Gastrocnemius medialis (tissue), 4 donors: ENCODE measurements around the gene HES1. TPM values are rescaled to one million over a fixed set of nuclear protein-coding genes. Genes with fewer than 3 reads are reported as not detected.

Experiments used
- ATAC-seq, 2 donors: fragments of 150-250 bp; one replicate each; pipeline ENCODE4 v1.9.1; 2016
- DNase-seq, 2 donors: peaks; one replicate each; pipeline ENCODE4 v3.0.0-alpha.2; 2019
- H3K27ac ChIP-seq, 4 donors: fragments of 200-600 bp; sonication (generic); 1 replicate in 1 of 4; 2 replicates in 3 of 4; pipeline ENCODE4 v1.5.1; 2016 to 2018; ENCODE audit warnings: mild to moderate bottlenecking in 2 of 4, moderate library complexity in 1 of 4
- H3K27me3 ChIP-seq, 3 donors: fragments of 200-600 bp; sonication (generic) in 2 of 3; 1 replicate in 1 of 3; 2 replicates in 2 of 3; pipeline versions ENCODE4 v1.5.1 to v1.6.0; 2016 to 2019; ENCODE audit warnings: mild to moderate bottlenecking in 1 of 3, moderate library complexity in 1 of 3
- H3K36me3 ChIP-seq, 2 donors: fragments of 200-600 bp; sonication (generic) in 1 of 2; one replicate each; pipeline ENCODE4 v1.5.1; 2017 to 2018
- H3K4me1 ChIP-seq, 2 donors: fragments of 200-600 bp; sonication (generic) in 1 of 2; one replicate each; pipeline ENCODE4 v1.5.1; 2016 to 2017; ENCODE audit warnings: mild to moderate bottlenecking in 2 of 2
- H3K4me3 ChIP-seq, 4 donors: fragments of 200-600 bp; sonication (generic) in 3 of 4; 1 replicate in 1 of 4; 2 replicates in 3 of 4; pipeline ENCODE4 v1.5.1; 2016 to 2019; ENCODE audit warnings: mild to moderate bottlenecking in 2 of 4
- H3K9me3 ChIP-seq, 3 donors: fragments of 200-600 bp; sonication (generic) in 2 of 3; 1 replicate in 1 of 3; 2 replicates in 2 of 3; pipeline ENCODE4 v1.5.1; 2016 to 2019
- CTCF ChIP-seq, 5 experiments: fragments of 450-650 bp in 3 of 5; fragments of 200-600 bp in 2 of 5; sonication (generic) in 2 of 5; IDR thresholded peaks in 4 of 5; conservative IDR thresholded peaks in 1 of 5; 1 replicate in 4 of 5; 2 replicates in 1 of 5; pipeline ENCODE4 v1.5.1; 2016 to 2019; ENCODE audit warnings: antibody characterized with exemption in 5 of 5, mild to moderate bottlenecking in 3 of 5, moderate library complexity in 3 of 5
- POLR2A ChIP-seq, 2 donors: fragments of 450-650 bp; IDR thresholded peaks; one replicate each; pipeline ENCODE4 v1.6.1; 2017; ENCODE audit warnings: antibody characterized with exemption in 2 of 2, mild to moderate bottlenecking in 2 of 2, moderate library complexity in 2 of 2
- in situ Hi-C, 4 donors: fragments of 200-750 bp; cut with MboI; loops; one replicate each; pipeline versions ENCODE4 v1.15.0 to v1.8.0; 2017; ENCODE audit warnings: low sequenced_read_pairs in 4 of 4
- intact Hi-C: fragments of 100-400 bp; cut with DNase I; formaldehyde crosslinking; loops from one replicate; pipeline ENCODE4 v1.15.1; 2023; ENCODE audit warnings: low total_unique reads
- total RNA-seq, 4 donors: library from RNA; depleted of rRNA; stranded (reverse); fragments of >200 nt; gene quantifications; one replicate each; pipeline versions ENCODE4 v1.1.0 to v1.2.3, GENCODE V29; 2016

Gene HES1
- total RNA-seq, 4 donors from 2014 or later, result 9.7 to 38.3 (median 27.8) TPM

- Histone ChIP-seq H3K27me3 (no peaks in the 10 kb centered on the region), H3K36me3 (no peaks in the 10 kb centered on the region), H3K4me1 (no peaks in the 10 kb centered on the region), H3K27ac (no peak overlapping the region), H3K9me3 (no peaks in the 10 kb centered on the region), H3K4me3 (no peak overlapping the region)
- in situ Hi-C loops (no loop called here), intact Hi-C loops (no loop called here)
- no peak for DNase-seq
- no peak for ATAC-seq
- TF ChIP-seq CTCF (IDR thresholded peaks at IDR 0.05 in 4 of 5, conservative IDR thresholded peaks at IDR 0.05 in 1 of 5) (no peak), POLR2A (IDR thresholded peaks at IDR 0.05) (no peak)
These were observed 25.5 kb upstream of the HES1 start for GRCh38 chr3:194110483-194110882.

DNA sequence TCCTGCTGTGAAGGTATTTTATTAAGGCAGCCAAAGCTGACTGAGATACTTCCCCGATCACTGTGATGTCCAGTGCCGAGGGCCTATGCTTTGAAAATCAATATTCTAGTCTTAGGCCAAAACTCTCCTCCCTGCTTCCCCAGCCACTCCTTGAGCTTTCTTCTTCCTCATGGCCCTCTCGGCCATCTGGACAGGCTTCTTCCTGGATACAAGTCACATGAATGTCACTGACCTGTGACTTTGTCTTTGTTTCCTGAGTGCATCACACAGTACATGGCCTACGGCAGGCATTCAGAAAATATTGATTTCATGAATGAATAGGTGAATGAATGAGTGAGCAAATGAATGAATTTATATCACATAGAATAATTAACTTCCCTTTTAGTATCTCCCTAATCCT, 24.6 kb upstream of the HES1 start:
- in situ Hi-C loops, result no loop called here
- intact Hi-C loops, result no loop called here
- Histone ChIP-seq H3K4me1 (no peaks in the 10 kb centered on the region), H3K9me3 (no peaks in the 10 kb centered on the region), H3K4me3 (no peak overlapping the region), H3K27ac (no peak overlapping the region), H3K27me3 (no peaks in the 10 kb centered on the region), H3K36me3 (no peaks in the 10 kb centered on the region)
- TF ChIP-seq POLR2A (IDR thresholded peaks at IDR 0.05) (no peak), CTCF (IDR thresholded peaks at IDR 0.05 in 4 of 5, conservative IDR thresholded peaks at IDR 0.05 in 1 of 5) (no peak)
- ATAC-seq, result no peak
- no peak for DNase-seq

DNA sequence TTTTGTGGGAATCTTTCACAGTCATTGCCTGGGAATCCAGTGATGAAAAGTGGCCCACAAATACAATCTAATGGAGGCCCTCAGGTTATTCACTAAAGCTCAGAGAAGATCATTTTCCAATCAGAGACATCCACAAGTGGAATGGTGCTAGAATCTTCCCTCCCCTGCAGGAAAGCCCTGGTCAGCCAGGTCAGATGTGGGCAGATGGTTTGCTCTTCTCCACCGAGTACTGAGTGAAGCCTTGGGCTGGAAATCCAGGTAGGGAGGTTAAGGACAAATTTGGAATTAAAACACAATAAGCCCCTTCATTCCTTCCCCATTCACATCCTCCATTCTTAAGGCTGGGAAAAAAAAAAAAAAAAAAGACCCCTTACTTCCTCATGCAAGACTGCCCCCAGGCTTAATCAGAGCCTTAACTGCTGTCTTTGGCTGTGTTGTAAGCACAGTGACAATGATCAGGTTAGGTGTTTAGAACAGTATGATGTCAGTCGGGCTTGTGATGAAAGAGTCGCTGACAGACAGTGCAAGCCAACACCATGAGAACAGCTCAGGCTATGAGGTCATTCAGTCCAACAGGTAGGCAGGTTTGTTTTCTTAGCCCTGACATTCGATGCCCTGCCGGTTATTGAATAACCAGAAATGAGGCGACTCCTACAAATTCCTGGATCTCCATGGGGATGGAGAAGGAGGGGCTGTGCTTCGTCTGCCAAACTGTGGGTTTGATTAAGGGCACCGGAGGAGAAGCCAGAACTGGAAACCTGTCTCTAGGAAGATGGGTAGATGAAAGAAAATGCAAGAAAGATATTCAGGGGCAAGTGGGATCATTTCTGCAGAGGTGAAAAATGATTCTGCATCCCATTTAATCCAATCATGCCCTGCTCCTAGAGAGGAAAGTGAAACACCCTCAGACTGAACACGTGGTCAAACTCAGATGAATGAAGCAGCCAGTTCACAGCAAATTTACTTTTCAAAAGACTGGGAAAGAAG, 23.5 kb upstream of the HES1 start:
- no peak overlapping the region for H3K27ac ChIP-seq
- intact Hi-C loops, result no loop called here
- H3K36me3 ChIP-seq, result no peaks in the 10 kb centered on the region
- H3K27me3 ChIP-seq, result no peaks in the 10 kb centered on the region
- no peak overlapping the region for H3K4me3 ChIP-seq
- ATAC-seq (no peak), DNase-seq (no peak)
- no peak for TF ChIP-seq POLR2A (IDR thresholded peaks at IDR 0.05)
- TF ChIP-seq CTCF (IDR thresholded peaks at IDR 0.05 in 4 of 5, conservative IDR thresholded peaks at IDR 0.05 in 1 of 5), result no peak
- no peaks in the 10 kb centered on the region for H3K9me3 ChIP-seq
- in situ Hi-C loops, result no loop called here
- H3K4me1 ChIP-seq, result no peaks in the 10 kb centered on the region

GRCh38 chr3:194114123-194114522, 21.8 kb upstream of the HES1 start:
- H3K9me3 ChIP-seq, result no peaks in the 10 kb centered on the region
- no peak overlapping the region for H3K27ac ChIP-seq
- intact Hi-C loops (no loop called here), in situ Hi-C loops (no loop called here)
- ATAC-seq, result no peak
- H3K4me1 ChIP-seq, result no peaks in the 10 kb centered on the region
- H3K4me3 ChIP-seq, result no peak overlapping the region
- H3K27me3 ChIP-seq, result no peaks in the 10 kb centered on the region
- TF ChIP-seq POLR2A (IDR thresholded peaks at IDR 0.05) (no peak), CTCF (IDR thresholded peaks at IDR 0.05 in 4 of 5, conservative IDR thresholded peaks at IDR 0.05 in 1 of 5) (no peak)
- DNase-seq, result no peak
- H3K36me3 ChIP-seq, result no peaks in the 10 kb centered on the region
